ENCODE data around the gene ZNF574.

- TF ChIP-seq CTCF (conservative IDR thresholded peaks at IDR 0.05): peak; percentile 65
- no peak for TF ChIP-seq ZFX (IDR thresholded peaks at IDR 0.05)
Measured at GRCh38 chr19:42028304-42029216, 47.4 kb upstream of the ZNF574 start.

All from C4-2B (cell line).